Fibroblast of the aortic adventitia (primary cell): ENCODE results near the gene FAAH. TPM values are rescaled to one million over a fixed set of nuclear protein-coding genes. Genes with fewer than 3 reads are reported as not detected.

Experiments
- DNase-seq: peaks from one replicate; pipeline ENCODE4 v3.0.0-alpha.2; 2010; ENCODE audit warnings: low read depth
- H3K4me3 ChIP-seq: 2 replicates; pipeline ENCODE4 v1.5.1; 2011; ENCODE audit warnings: low read depth, mild to moderate bottlenecking, control low read depth, low read length, moderate library complexity
- total RNA-seq: library from RNA; depleted of rRNA; stranded (reverse); fragments of >200 nt; gene quantifications from 2 replicates; pipeline ENCODE4 v1.2.3, GENCODE V29; 2012; ENCODE audit warnings: low replicate concordance
- TF ChIP-seq, protein P1 (sequence below): IDR thresholded peaks from 2 replicates; pipeline ENCODE4 v1.5.1; 2011; ENCODE audit warnings: mild to moderate bottlenecking, low read length, control low read depth, inconsistent platforms; ENCODE audit not compliant: insufficient read depth

FAAH gene
- total RNA-seq, 1 donor, result 0.18 TPM

DNA sequence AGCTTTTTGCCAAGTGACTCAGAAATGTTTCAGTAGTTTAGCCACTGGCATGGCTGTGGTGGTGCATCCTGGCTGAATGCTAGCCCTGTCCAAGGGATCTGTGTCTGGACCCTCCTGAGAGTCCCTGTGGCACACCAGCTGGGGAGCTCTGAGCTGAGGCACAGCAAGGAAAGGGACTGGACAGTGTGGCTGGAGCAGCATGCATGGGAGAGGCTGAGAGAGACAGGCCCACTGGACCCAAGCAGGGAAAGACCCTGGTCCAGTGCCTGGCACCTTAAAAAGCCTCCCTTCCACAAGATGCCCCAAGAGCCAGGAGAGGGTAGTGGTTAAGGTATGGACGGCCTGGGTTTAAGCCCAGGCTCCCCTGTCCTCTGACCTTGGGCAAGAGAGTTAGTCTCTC, 35.3 kb downstream of the FAAH start:
- TF ChIP-seq, protein P1, sequence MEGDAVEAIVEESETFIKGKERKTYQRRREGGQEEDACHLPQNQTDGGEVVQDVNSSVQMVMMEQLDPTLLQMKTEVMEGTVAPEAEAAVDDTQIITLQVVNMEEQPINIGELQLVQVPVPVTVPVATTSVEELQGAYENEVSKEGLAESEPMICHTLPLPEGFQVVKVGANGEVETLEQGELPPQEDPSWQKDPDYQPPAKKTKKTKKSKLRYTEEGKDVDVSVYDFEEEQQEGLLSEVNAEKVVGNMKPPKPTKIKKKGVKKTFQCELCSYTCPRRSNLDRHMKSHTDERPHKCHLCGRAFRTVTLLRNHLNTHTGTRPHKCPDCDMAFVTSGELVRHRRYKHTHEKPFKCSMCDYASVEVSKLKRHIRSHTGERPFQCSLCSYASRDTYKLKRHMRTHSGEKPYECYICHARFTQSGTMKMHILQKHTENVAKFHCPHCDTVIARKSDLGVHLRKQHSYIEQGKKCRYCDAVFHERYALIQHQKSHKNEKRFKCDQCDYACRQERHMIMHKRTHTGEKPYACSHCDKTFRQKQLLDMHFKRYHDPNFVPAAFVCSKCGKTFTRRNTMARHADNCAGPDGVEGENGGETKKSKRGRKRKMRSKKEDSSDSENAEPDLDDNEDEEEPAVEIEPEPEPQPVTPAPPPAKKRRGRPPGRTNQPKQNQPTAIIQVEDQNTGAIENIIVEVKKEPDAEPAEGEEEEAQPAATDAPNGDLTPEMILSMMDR, result no peak
- H3K4me3 ChIP-seq, result no peak overlapping the region
- DNase-seq, result no peak

DNA sequence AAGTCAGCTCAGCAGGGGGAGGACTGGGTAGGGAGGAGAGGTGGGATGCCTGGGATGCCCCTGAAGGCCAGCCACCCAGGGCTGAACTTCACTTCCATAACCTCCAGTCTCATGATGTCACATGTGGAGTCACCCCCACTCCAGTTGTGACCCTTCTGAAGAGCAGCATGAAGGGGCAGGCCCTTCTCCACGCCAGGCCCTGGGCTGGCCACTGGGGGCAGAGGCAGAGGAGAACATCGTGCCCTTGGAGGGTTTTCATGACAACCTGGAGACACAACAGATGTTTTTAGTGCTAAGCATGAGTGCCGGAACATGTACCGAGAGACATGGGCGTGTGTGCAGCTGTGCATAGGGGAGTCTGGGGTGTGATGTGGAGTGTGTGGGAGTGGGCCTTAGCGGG, 37.6 kb downstream of the FAAH start:
- TF ChIP-seq, protein P1, result no peak
- H3K4me3 ChIP-seq, result no peak overlapping the region
- DNase-seq, result no peak

DNA sequence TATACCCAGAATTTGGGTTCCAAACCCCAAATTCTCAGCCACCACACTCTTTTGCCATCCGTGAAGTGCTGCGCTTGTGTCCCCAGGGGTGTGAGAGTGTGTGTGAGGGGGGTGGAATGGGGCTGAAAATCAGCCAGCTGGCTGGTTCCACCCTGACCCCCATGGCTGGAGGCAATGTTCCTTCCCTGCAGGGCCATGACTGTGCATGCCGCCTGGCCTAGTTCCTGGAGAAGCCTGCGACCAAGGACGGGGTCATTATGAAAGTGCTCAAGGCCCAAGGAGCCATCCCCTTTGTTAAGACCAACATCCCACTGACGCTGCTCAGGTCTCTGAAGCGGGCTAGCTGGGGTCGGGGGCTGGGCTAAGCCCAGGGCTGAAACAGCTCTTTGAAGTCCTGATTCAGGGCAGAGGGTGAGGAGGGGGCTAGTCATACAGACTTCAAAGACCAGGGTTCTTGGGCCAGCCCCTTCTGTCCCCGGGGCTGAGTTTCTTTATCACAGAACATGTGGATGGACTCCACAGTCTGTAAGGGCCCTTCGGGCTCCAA, 38.7 kb downstream of the FAAH start:
- H3K4me3 ChIP-seq, result no peak overlapping the region
- TF ChIP-seq, protein P1, result no peak
- DNase-seq, result no peak

DNA sequence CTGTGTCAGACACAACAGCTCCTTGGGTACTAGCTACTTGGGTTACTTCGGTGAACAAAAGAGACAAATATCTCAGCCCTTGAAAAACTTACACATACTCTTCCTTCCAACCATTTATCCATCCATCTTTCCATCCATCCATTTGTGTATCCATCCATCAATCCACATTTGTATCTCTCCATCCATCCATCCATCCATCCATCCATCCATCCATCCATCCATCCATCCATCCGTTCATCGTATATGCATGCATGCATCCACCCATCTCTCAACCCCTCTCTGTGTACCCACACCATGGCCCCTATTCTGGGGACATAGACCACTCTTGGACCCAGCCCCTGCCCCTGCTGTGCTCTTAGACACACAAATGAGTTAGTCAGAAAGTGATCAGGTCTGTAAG, 40.2 kb downstream of the FAAH start:
- no peak overlapping the region for H3K4me3 ChIP-seq
- TF ChIP-seq, protein P1, result no peak
- DNase-seq, result no peak

DNA sequence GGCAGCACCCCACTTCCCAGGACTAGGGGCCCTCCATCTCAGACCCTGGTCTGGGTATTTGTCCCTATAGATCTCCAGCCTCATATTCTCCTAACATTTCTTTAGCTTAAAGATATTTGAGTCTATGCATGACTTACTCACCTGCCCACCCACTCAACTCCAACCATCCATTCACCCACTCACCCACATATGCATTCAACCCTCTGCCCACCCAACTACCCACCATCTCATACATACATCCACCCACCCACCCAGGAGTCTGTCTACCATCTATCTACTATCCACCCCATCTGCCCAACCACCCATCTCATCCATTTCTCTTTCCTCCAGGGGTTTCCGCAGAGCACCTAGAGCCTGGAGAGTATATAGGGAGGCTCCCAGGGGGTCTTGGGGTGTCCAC, 42.7 kb downstream of the FAAH start:
- no peak for DNase-seq
- no peak overlapping the region for H3K4me3 ChIP-seq

DNA sequence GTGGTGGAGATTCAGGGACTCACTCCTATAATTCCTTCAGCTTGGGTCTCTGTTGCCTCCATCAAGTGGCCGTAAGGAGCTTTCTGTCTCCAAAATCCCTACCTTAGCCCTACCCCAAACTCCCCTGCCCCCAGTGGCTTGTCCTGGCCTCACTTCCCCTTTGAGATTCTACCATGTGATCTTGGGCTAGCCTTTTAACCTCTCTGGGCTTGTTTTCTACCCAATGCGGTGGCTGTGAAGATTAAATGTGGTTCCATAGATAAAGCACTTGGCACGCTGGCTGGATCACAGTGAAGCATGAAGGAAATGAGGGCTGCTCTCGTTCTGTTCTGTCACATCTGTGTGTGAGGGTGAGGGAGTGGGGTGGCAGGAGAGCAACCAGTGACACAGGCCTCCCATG, 43.6 kb downstream of the FAAH start:
- DNase-seq, result no peak
- no peak overlapping the region for H3K4me3 ChIP-seq
- TF ChIP-seq, protein P1, result no peak

More for the DNA sequence above, 42.7 kb downstream of the FAAH start:
- TF ChIP-seq, protein P1, result no peak

DNA sequence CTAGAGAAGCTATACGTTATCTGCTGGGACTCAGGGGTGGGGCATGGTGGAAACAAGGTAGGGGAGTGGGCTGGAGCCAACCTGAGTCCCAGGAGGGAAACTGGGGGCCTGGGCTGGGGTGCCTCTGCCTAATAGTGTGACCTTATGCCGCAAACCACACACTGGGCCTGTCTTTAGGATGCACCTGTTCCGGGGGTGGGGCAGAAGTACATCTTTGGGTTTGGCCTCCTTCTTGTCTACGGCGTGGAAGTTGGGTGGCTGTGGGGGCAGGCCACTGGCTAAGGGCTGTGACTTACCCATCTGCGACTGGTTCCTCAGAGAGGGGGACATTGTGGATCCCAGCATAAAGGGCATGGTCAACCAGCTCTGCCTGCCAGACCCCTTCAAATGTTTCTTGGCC, 44.2 kb downstream of the FAAH start:
- no peak overlapping the region for H3K4me3 ChIP-seq
- DNase-seq, result no peak
- TF ChIP-seq, protein P1, result no peak
